GM23338 (cell line): Measurements from ENCODE around the gene NTM. TPM values are rescaled to one million over a fixed set of nuclear protein-coding genes. Genes with fewer than 3 reads are reported as not detected.

Source experiments
- ATAC-seq: fragments of 200-7000 bp; cut with Tn5 transposase; 3 replicates; pipeline ENCODE4 v1.9.1; 2020
- DNase-seq: peaks from one replicate; pipeline ENCODE4 v3.0.0-alpha.2; 2015; ENCODE audit warnings: low spot score
- H2AFZ ChIP-seq: fragments of 200-600 bp; sonication (generic); 2 replicates; pipeline ENCODE4 v1.8.0; 2016; ENCODE audit warnings: antibody characterized with exemption, mild to moderate bottlenecking, moderate library complexity
- H3F3A ChIP-seq: fragments of 200-600 bp; sonication (generic); replicated peaks from 2 replicates; pipeline ENCODE4 v1.8.0; 2017; ENCODE audit warnings: antibody characterized with exemption, mixed run types, low read depth
- H3K27ac ChIP-seq: fragments of 200-600 bp; sonication (generic); 2 replicates; pipeline ENCODE4 v1.6.1; 2016; ENCODE audit warnings: low read depth
- H3K27me3 ChIP-seq: fragments of 200-600 bp; sonication (generic); 2 replicates; pipeline ENCODE4 v1.8.0; 2016; ENCODE audit warnings: mild to moderate bottlenecking, mixed run types, moderate library complexity; ENCODE audit not compliant: insufficient read depth
- H3K36me3 ChIP-seq: fragments of 200-600 bp; sonication (generic); 2 replicates; pipeline ENCODE4 v1.8.0; 2016; ENCODE audit warnings: mild to moderate bottlenecking; ENCODE audit not compliant: insufficient read depth
- H3K4me1 ChIP-seq: fragments of 200-600 bp; sonication (generic); 2 replicates; pipeline ENCODE4 v1.8.0; 2016; ENCODE audit warnings: mild to moderate bottlenecking, moderate library complexity; ENCODE audit not compliant: insufficient read depth
- H3K4me2 ChIP-seq: fragments of 200-600 bp; sonication (generic); 2 replicates; pipeline ENCODE4 v1.7.1; 2017; ENCODE audit warnings: mixed run types
- H3K4me3 ChIP-seq: fragments of 200-600 bp; sonication (generic); 2 replicates; pipeline ENCODE4 v1.6.1; 2016; ENCODE audit warnings: mixed run types
- H3K79me2 ChIP-seq: fragments of 200-600 bp; sonication (generic); replicated peaks from 2 replicates; pipeline ENCODE4 v1.8.0; 2017; ENCODE audit warnings: mild to moderate bottlenecking; ENCODE audit not compliant: insufficient read depth
- H3K9me2 ChIP-seq: fragments of 200-600 bp; sonication (generic); 2 replicates; pipeline ENCODE4 v1.8.0; 2017; ENCODE audit not compliant: insufficient read depth
- H4K20me1 ChIP-seq: fragments of 200-600 bp; sonication (generic); replicated peaks from 2 replicates; pipeline ENCODE4 v1.8.0; 2017; ENCODE audit warnings: mild to moderate bottlenecking; ENCODE audit not compliant: insufficient read depth
- H3K27ac Mint-ChIP-seq: 2 replicates; pipeline ENCODE4 v1.8.0; 2020; ENCODE audit warnings: inconsistent platforms, mild to moderate bottlenecking, moderate library complexity, mixed read lengths
- H3K27me3 Mint-ChIP-seq: 3 replicates; pipeline ENCODE4 v1.8.0; 2022; ENCODE audit warnings: low read depth, mild to moderate bottlenecking, moderate library complexity, mixed read lengths, inconsistent platforms; ENCODE audit not compliant: insufficient read depth, poor library complexity
- H3K36me3 Mint-ChIP-seq: 3 replicates; pipeline ENCODE4 v1.8.0; 2021; ENCODE audit warnings: low read depth, mild to moderate bottlenecking, inconsistent platforms, moderate library complexity, mixed read lengths
- H3K4me1 Mint-ChIP-seq: 3 replicates; pipeline ENCODE4 v1.8.0; 2020; ENCODE audit warnings: mild to moderate bottlenecking, inconsistent platforms, mixed read lengths
- H3K4me3 Mint-ChIP-seq: 3 replicates; pipeline ENCODE4 v1.8.0; 2021; ENCODE audit warnings: moderate library complexity, mild to moderate bottlenecking, inconsistent platforms, mixed read lengths
- H3K9me3 Mint-ChIP-seq: 3 replicates; pipeline ENCODE4 v1.8.0; 2020; ENCODE audit warnings: moderate library complexity, mild to moderate bottlenecking, inconsistent platforms, mixed read lengths
- CREB1 ChIP-seq: fragments of 250-450 bp; sonication (Bioruptor Pico); IDR thresholded peaks from 2 replicates; pipeline ENCODE4 v1.5.0; 2020; ENCODE audit warnings: low read depth, mild to moderate bottlenecking, moderate library complexity
- EZH2 ChIP-seq: fragments of 200-600 bp; sonication (generic); IDR thresholded peaks from one replicate; pipeline ENCODE4 v1.8.0; 2017; ENCODE audit warnings: antibody characterized with exemption, mild to moderate bottlenecking, low read depth; ENCODE audit not compliant: unreplicated experiment
- EZH2phosphoT487 ChIP-seq: fragments of 200-600 bp; sonication (generic); IDR thresholded peaks from one replicate; pipeline ENCODE4 v1.8.1; 2018; ENCODE audit warnings: antibody characterized with exemption; ENCODE audit not compliant: unreplicated experiment
- JUNB ChIP-seq: IDR thresholded peaks from one replicate; pipeline ENCODE4 v1.6.1; 2016; ENCODE audit warnings: antibody characterized with exemption; ENCODE audit not compliant: unreplicated experiment
- NANOG ChIP-seq: IDR thresholded peaks from 2 replicates; pipeline ENCODE4 v1.6.1; 2016; ENCODE audit warnings: antibody characterized with exemption, borderline replicate concordance
- POLR2AphosphoS5 ChIP-seq: IDR thresholded peaks from 2 replicates; pipeline ENCODE4 v1.6.1; 2016; ENCODE audit warnings: antibody characterized with exemption, low read depth
- STAT1 ChIP-seq: IDR thresholded peaks from one replicate; pipeline ENCODE4 v1.6.1; 2016; ENCODE audit warnings: antibody characterized with exemption; ENCODE audit not compliant: unreplicated experiment
- ZNF114 ChIP-seq: fragments of 250-450 bp; sonication (Bioruptor Pico); IDR thresholded peaks from 2 replicates; pipeline ENCODE4 v1.5.0; 2020; ENCODE audit warnings: mild to moderate bottlenecking, moderate library complexity
- ZNF331 ChIP-seq: fragments of 250-450 bp; sonication (Bioruptor Pico); IDR thresholded peaks from 2 replicates; pipeline ENCODE4 v1.5.0; 2020; ENCODE audit warnings: low read depth, mild to moderate bottlenecking, moderate library complexity
- polyA plus RNA-seq: library from polyadenylated mRNA; unstranded; fragments of >200 nt; fragmentation: Nextera tagmentation; extraction: Ambion mirVana; gene quantifications from 2 replicates; pipeline ENCODE4 v1.2.1, GENCODE V29; 2016
- total RNA-seq: library from RNA; depleted of rRNA; stranded (reverse); fragments of >200 nt; shearing (Covaris generic); gene quantifications from 2 replicates; pipeline ENCODE4 v1.2.3, GENCODE V29; 2014
- TF ChIP-seq, protein P1 (sequence below): IDR thresholded peaks from 2 replicates; pipeline ENCODE4 v1.6.1; 2016; ENCODE audit warnings: antibody characterized with exemption
- TF ChIP-seq, protein P2 (sequence below): IDR thresholded peaks from one replicate; pipeline ENCODE4 v1.6.1; 2018; ENCODE audit warnings: antibody characterized with exemption; ENCODE audit not compliant: unreplicated experiment
- TF ChIP-seq, protein P3 (sequence below), 2 experiments: fragments of 200-600 bp in 1 of 2; sonication (generic) in 1 of 2; conservative IDR thresholded peaks; 2 replicates each; pipeline versions ENCODE4 v1.5.1 to v1.6.1; 2016 to 2017; ENCODE audit warnings: antibody characterized with exemption in 2 of 2, low read depth in 2 of 2, mild to moderate bottlenecking in 2 of 2, moderate library complexity in 1 of 2
- TF ChIP-seq, protein P4 (sequence below): fragments of 250-450 bp; sonication (Bioruptor Pico); IDR thresholded peaks from 2 replicates; pipeline ENCODE4 v1.5.0; 2020; ENCODE audit warnings: mild to moderate bottlenecking, moderate library complexity

NTM gene
- total and polyA plus RNA-seq, 2 experiments from 2014 or later = 10.6 to 14.6 TPM

DNA sequence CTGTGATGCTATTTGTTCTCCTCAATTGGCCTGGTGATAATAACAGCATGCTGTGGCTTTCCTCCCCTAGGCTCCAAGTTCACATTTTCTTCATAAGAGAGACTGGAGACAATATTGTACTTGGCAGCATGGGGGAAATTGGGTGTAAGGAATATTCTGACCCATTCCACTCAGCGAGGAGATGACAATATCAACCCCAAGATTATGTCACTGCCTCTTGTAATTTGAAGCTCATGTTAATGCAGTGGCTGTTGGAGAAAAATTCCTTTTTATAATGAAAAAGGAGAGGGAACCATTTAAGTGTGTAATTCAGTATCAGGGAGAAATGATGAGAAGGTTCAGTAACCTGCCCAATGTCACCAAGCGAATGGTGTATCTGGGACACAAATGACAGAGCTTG is 665.8 kb downstream of the NTM start:
- no peak for ATAC-seq
- Histone ChIP-seq H2AFZ (no peak overlapping the region), H3K79me2 (no peaks in the 10 kb centered on the region), H4K20me1 (no peaks in the 10 kb centered on the region), H3F3A (no peaks in the 10 kb centered on the region), H3K36me3 (no peaks in the 10 kb centered on the region), H3K27me3 (no peaks in the 10 kb centered on the region), H3K4me1 (peaks cover 19% of the 10 kb centered on the region), H3K27ac (no peak overlapping the region), H3K9me2 (peaks cover 17% of the 10 kb centered on the region), H3K4me3 (no peak overlapping the region), H3K4me2 (no peak overlapping the region)
- no peak overlapping the region for H3K27ac Mint-ChIP-seq
- H3K36me3 Mint-ChIP-seq = no peaks in the 10 kb centered on the region
- H3K4me3 Mint-ChIP-seq = no peak overlapping the region
- TF ChIP-seq, protein P1, sequence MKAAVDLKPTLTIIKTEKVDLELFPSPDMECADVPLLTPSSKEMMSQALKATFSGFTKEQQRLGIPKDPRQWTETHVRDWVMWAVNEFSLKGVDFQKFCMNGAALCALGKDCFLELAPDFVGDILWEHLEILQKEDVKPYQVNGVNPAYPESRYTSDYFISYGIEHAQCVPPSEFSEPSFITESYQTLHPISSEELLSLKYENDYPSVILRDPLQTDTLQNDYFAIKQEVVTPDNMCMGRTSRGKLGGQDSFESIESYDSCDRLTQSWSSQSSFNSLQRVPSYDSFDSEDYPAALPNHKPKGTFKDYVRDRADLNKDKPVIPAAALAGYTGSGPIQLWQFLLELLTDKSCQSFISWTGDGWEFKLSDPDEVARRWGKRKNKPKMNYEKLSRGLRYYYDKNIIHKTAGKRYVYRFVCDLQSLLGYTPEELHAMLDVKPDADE = no peak
- no peak for TF ChIP-seq CREB1 (CRISPR knock-in tag)
- no peak for TF ChIP-seq ZNF114 (CRISPR knock-in tag)
- TF ChIP-seq, protein P2, sequence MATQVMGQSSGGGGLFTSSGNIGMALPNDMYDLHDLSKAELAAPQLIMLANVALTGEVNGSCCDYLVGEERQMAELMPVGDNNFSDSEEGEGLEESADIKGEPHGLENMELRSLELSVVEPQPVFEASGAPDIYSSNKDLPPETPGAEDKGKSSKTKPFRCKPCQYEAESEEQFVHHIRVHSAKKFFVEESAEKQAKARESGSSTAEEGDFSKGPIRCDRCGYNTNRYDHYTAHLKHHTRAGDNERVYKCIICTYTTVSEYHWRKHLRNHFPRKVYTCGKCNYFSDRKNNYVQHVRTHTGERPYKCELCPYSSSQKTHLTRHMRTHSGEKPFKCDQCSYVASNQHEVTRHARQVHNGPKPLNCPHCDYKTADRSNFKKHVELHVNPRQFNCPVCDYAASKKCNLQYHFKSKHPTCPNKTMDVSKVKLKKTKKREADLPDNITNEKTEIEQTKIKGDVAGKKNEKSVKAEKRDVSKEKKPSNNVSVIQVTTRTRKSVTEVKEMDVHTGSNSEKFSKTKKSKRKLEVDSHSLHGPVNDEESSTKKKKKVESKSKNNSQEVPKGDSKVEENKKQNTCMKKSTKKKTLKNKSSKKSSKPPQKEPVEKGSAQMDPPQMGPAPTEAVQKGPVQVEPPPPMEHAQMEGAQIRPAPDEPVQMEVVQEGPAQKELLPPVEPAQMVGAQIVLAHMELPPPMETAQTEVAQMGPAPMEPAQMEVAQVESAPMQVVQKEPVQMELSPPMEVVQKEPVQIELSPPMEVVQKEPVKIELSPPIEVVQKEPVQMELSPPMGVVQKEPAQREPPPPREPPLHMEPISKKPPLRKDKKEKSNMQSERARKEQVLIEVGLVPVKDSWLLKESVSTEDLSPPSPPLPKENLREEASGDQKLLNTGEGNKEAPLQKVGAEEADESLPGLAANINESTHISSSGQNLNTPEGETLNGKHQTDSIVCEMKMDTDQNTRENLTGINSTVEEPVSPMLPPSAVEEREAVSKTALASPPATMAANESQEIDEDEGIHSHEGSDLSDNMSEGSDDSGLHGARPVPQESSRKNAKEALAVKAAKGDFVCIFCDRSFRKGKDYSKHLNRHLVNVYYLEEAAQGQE = no peak
- no peak for TF ChIP-seq POLR2AphosphoS5
- no peak for TF ChIP-seq EZH2phosphoT487
- no peak for TF ChIP-seq NANOG
- TF ChIP-seq JUNB = no peak
- TF ChIP-seq, protein P3, sequence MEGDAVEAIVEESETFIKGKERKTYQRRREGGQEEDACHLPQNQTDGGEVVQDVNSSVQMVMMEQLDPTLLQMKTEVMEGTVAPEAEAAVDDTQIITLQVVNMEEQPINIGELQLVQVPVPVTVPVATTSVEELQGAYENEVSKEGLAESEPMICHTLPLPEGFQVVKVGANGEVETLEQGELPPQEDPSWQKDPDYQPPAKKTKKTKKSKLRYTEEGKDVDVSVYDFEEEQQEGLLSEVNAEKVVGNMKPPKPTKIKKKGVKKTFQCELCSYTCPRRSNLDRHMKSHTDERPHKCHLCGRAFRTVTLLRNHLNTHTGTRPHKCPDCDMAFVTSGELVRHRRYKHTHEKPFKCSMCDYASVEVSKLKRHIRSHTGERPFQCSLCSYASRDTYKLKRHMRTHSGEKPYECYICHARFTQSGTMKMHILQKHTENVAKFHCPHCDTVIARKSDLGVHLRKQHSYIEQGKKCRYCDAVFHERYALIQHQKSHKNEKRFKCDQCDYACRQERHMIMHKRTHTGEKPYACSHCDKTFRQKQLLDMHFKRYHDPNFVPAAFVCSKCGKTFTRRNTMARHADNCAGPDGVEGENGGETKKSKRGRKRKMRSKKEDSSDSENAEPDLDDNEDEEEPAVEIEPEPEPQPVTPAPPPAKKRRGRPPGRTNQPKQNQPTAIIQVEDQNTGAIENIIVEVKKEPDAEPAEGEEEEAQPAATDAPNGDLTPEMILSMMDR (conservative IDR thresholded peaks at IDR 0.05; ENCODE audit: low read depth in 2 of 2) = no peak
- no peak for TF ChIP-seq EZH2
- TF ChIP-seq STAT1 = no peak
- TF ChIP-seq ZNF331 (CRISPR knock-in tag) = no peak
- TF ChIP-seq, protein P4, sequence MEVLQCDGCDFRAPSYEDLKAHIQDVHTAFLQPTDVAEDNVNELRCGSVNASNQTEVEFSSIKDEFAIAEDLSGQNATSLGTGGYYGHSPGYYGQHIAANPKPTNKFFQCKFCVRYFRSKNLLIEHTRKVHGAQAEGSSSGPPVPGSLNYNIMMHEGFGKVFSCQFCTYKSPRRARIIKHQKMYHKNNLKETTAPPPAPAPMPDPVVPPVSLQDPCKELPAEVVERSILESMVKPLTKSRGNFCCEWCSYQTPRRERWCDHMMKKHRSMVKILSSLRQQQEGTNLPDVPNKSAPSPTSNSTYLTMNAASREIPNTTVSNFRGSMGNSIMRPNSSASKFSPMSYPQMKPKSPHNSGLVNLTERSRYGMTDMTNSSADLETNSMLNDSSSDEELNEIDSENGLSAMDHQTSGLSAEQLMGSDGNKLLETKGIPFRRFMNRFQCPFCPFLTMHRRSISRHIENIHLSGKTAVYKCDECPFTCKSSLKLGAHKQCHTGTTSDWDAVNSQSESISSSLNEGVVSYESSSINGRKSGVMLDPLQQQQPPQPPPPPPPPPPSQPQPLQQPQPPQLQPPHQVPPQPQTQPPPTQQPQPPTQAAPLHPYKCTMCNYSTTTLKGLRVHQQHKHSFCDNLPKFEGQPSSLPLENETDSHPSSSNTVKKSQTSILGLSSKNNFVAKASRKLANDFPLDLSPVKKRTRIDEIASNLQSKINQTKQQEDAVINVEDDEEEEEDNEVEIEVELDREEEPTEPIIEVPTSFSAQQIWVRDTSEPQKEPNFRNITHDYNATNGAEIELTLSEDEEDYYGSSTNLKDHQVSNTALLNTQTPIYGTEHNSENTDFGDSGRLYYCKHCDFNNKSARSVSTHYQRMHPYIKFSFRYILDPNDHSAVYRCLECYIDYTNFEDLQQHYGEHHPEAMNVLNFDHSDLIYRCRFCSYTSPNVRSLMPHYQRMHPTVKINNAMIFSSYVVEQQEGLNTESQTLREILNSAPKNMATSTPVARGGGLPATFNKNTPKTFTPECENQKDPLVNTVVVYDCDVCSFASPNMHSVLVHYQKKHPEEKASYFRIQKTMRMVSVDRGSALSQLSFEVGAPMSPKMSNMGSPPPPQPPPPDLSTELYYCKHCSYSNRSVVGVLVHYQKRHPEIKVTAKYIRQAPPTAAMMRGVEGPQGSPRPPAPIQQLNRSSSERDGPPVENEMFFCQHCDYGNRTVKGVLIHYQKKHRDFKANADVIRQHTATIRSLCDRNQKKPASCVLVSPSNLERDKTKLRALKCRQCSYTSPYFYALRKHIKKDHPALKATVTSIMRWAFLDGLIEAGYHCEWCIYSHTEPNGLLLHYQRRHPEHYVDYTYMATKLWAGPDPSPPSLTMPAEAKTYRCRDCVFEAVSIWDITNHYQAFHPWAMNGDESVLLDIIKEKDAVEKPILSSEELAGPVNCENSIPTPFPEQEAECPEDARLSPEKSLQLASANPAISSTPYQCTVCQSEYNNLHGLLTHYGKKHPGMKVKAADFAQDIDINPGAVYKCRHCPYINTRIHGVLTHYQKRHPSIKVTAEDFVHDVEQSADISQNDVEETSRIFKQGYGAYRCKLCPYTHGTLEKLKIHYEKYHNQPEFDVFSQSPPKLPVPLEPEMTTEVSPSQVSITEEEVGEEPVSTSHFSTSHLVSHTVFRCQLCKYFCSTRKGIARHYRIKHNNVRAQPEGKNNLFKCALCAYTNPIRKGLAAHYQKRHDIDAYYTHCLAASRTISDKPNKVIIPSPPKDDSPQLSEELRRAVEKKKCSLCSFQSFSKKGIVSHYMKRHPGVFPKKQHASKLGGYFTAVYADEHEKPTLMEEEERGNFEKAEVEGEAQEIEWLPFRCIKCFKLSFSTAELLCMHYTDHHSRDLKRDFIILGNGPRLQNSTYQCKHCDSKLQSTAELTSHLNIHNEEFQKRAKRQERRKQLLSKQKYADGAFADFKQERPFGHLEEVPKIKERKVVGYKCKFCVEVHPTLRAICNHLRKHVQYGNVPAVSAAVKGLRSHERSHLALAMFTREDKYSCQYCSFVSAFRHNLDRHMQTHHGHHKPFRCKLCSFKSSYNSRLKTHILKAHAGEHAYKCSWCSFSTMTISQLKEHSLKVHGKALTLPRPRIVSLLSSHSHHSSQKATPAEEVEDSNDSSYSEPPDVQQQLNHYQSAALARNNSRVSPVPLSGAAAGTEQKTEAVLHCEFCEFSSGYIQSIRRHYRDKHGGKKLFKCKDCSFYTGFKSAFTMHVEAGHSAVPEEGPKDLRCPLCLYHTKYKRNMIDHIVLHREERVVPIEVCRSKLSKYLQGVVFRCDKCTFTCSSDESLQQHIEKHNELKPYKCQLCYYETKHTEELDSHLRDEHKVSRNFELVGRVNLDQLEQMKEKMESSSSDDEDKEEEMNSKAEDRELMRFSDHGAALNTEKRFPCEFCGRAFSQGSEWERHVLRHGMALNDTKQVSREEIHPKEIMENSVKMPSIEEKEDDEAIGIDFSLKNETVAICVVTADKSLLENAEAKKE (CRISPR knock-in tag) = no peak
- no peak for DNase-seq
- peaks cover 36% of the 10 kb centered on the region for H3K4me1 Mint-ChIP-seq
- peaks cover 5% of the 10 kb centered on the region for H3K27me3 Mint-ChIP-seq
- H3K9me3 Mint-ChIP-seq = no peaks in the 10 kb centered on the region; the same call in 2 of the 3 replicates
